ENCODE data around the gene PRDX4.
"Not testable (repeated sequence)": the region's sequence is repeated elsewhere in the genome, so short reads cannot be mapped to it uniquely, and the experiment has no call there.

The PRDX4 gene

DNA sequence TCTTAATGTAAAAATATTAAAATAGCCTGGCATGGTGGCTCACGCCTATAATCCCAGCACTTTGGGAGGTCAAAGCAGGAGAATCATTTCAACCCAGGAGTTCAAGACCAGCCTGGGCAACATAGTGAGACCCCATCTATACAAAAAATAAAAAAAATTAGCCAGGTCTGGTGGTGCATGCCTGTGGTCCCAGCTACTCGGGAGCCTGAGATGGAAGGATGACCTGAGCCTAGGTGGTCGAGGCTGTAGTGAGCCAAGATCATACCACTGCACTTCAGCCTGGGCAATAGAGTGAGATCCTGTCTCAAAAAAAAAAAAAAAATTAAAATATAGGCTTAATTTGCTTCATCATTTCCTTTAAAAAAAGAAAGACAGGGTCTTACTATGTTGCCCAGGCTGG, 9.2 kb downstream of the PRDX4 start:
- not testable (repeated sequence) for DNase-seq

DNA sequence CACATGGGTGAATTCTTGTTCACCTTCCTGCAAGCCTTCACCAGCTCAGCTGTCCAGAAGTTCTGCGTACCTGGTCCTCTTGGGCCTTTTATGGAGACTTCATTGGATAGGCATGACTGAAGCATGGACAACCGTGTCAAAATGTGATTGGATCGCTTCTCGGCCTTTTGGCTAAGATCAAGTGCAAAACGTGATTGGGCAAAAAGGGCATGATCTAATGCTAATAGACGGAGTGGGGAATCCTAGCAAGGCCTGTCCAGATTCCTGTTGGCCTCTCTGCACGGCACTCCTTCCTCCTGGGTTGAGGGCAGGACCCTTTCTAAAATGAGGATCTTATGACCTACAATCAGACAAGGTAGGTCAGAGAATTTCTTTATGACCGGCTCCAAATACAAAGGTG, 24.9 kb downstream of the PRDX4 start:
- no peak for DNase-seq

- peak; percentile 39 for DNase-seq
These were observed 27.3 kb downstream of the PRDX4 start for GRCh38 chrX:23694606-23695005.

GRCh38 chrX:23699636-23700194, 32.4 kb downstream of the PRDX4 start:
- DNase-seq, result peak; percentile 78

DNA sequence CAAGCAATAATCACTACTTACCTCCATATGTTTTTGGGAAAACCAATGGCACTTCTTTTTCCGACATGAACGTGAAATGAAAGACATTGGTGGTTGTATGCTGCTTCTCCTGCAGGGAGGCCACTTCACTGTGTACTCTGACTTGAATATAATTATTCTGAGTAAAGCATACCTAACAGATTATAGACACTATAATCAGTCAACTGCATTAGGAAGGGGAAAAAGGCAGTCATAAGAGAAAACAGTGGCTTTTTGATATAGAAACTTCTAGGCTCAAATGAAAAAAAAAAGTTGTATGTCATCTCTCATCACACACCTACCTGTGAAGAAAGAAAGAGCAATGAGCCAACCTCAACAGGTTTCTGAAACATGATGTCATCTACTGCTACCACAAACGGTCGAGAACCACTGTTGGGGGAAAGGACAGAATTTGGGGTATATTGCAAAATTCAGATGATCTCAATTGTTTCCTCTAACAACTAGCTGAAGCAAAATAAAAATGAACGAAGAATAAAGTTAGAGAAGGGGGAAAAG, 37.4 kb downstream of the PRDX4 start:
- no peak for DNase-seq

- no peak for DNase-seq
These were observed 37.9 kb downstream of the PRDX4 start for GRCh38 chrX:23705235-23705634.

- DNase-seq, result no peak
These were observed 52.9 kb downstream of the PRDX4 start for GRCh38 chrX:23720117-23720677.

DNA sequence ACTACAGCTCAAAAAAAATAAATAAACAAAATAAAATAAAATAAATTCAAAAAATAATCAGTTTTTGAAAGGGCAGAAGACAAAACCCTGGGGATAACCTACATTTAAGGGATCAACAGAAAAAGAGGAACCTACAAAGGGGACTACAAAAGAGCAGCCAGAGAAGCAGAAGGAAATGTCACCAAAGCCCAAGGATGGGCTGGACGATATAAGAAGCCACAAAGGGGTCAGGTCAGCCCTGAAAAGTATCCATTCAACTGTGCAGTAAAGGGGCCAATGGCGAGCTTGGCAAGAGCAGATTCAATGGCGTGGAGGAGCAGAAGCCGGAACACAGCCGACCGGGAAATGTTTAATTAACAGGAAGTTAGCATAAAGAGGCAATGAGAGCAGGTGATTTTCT, 58.9 kb downstream of the PRDX4 start:
- DNase-seq, result peak; percentile 23

DNA sequence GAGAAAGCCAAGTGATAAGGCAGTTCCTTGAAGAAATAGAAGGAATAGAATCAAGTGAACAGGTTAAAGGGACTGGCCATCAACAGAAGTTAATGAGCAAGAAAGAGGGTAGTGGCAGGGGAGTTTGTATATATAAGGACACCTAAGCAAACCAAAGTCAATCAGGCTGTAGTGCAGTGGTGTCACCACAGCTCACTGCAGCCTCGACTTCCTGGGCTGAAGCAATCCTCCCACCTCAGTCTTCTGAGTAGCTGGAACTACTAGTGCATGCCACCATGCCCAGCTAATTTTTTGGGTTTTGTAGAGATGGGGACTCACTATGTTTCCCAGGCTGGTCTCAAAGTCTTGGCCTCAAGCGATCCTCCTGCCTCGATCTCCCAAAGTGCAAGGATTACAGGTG, 59.9 kb downstream of the PRDX4 start:
- peak; percentile 36 for DNase-seq

DNA sequence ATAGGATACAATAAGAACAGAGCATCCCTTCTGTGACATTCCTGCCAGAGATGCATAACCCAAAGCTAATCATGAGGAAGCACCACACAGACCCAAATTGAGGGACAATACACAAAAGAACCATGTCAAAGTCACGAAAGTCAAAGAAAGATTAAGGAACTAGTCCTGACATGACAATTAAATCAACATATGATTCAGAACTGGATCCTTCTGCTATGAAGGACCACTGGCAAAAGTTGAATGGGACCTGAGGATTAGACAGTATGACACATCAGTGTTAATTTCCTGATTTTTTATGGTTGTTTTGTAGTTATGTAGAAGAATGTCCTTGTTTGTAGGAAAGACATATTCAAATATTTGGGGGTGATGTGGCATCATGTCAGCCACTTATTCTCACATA, 61.9 kb downstream of the PRDX4 start:
- no peak for DNase-seq

DNA sequence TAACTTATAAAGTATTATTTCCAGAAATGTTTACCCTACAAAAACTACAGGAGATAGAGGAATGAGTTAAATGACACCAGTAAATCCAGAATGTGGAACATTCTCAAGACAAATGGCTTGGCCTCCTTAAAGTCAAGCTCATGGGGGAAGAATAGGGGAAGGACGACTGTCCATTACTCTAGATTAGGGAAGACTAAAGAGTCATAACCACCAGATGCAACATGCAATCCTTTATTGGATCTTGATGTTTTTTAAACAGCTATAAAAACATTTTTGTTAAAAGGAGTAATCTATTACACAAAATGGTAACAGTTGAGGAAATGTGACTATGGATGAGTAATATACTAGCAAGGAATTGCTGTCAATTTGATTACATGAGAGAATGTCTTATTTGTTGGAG, 64.7 kb downstream of the PRDX4 start:
- DNase-seq, result peak; percentile 65

DNA sequence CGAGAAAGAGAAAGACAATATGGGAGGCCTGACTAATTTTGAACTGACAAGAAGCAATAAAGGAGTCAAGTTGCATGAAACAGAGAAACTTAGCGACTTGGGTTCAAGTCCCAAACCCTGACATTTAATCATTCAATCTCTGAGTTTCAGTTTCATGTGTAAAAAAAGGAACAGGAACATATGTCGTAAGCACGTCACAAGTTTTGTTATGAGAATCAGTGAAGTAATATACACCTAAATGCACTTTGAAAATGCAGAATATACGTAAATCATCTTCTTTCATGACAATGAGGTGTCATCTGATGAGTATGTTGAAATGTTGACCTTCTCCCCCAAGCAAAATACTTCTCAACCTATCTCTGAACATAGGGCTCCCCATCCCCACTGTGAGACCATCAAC, 65.4 kb downstream of the PRDX4 start:
- DNase-seq, result peak; percentile 90
